A549 (cell line): ENCODE results near the gene SLX9. TPM values are rescaled to one million over a fixed set of nuclear protein-coding genes. Genes with fewer than 3 reads are reported as not detected.

Experiments
- BCL3 ChIP-seq: fragments of >200 bp; sonication (Bioruptor Twin); formaldehyde crosslinking; IDR thresholded peaks from 3 replicates; pipeline ENCODE4 v1.6.1; 2016
- BHLHE40 ChIP-seq: IDR thresholded peaks from 2 replicates; pipeline ENCODE4 v1.6.1; 2012; ENCODE audit warnings: low read depth, low read length, inconsistent platforms
- CBX2 ChIP-seq: fragments of 200-600 bp; sonication (generic); IDR thresholded peaks from 2 replicates; pipeline ENCODE4 v1.6.1; 2016; ENCODE audit warnings: low read depth, mild to moderate bottlenecking, borderline replicate concordance
- CEBPB ChIP-seq, 2 experiments: fragments of >200 bp in 1 of 2; sonication (Bioruptor Twin) in 1 of 2; formaldehyde crosslinking in 1 of 2; IDR thresholded peaks; 2 replicates each; pipeline ENCODE4 v1.6.1; 2012 to 2016
- CHD4 ChIP-seq: fragments of 200-600 bp; sonication (generic); IDR thresholded peaks from 2 replicates; pipeline ENCODE4 v1.6.1; 2016; ENCODE audit warnings: antibody characterized with exemption, mild to moderate bottlenecking, borderline replicate concordance
- ELK1 ChIP-seq: fragments of 150-350 bp; IDR thresholded peaks from 2 replicates; pipeline ENCODE4 v1.6.1; 2014; ENCODE audit warnings: low read depth, mild to moderate bottlenecking, low read length
- ESRRA ChIP-seq: fragments of 150-350 bp; IDR thresholded peaks from 2 replicates; pipeline ENCODE4 v1.6.1; 2014; ENCODE audit warnings: mild to moderate bottlenecking, low read length, borderline replicate concordance
- FOSB ChIP-seq: fragments of 250-450 bp; sonication (Bioruptor Pico); IDR thresholded peaks from 2 replicates; pipeline ENCODE4 v1.5.0; 2020; ENCODE audit warnings: mild to moderate bottlenecking, moderate library complexity
- FOSL2 ChIP-seq, 2 experiments: fragments of 450-650 bp in 1 of 2; fragments of >200 bp in 1 of 2; sonication (Bioruptor Twin) in 1 of 2; formaldehyde crosslinking; IDR thresholded peaks; 2 replicates each; pipeline versions ENCODE4 v1.5.0 to v1.6.1; 2016 to 2020; ENCODE audit warnings: mild to moderate bottlenecking in 1 of 2, moderate library complexity in 1 of 2
- HDAC2 ChIP-seq: fragments of 200-600 bp; sonication (generic); IDR thresholded peaks from 2 replicates; pipeline ENCODE4 v1.6.1; 2016
- HES2 ChIP-seq: fragments of >200 bp; sonication (Bioruptor Twin); formaldehyde crosslinking; IDR thresholded peaks from 2 replicates; pipeline ENCODE4 v1.6.1; 2016
- HMGXB4 ChIP-seq: fragments of 250-450 bp; sonication (Bioruptor Pico); IDR thresholded peaks from 2 replicates; pipeline ENCODE4 v1.5.0; 2021; ENCODE audit warnings: mild to moderate bottlenecking, moderate library complexity, borderline replicate concordance
- HOXB13 ChIP-seq: fragments of 250-450 bp; sonication (Bioruptor Pico); IDR thresholded peaks from 2 replicates; pipeline ENCODE4 v1.5.0; 2020; ENCODE audit warnings: low read depth, mild to moderate bottlenecking, moderate library complexity
- HOXB5 ChIP-seq: fragments of 250-450 bp; sonication (Bioruptor Pico); IDR thresholded peaks from 2 replicates; pipeline ENCODE4 v1.5.0; 2020; ENCODE audit warnings: mild to moderate bottlenecking, moderate library complexity
- JUNB ChIP-seq: fragments of >200 bp; sonication (Bioruptor Twin); formaldehyde crosslinking; IDR thresholded peaks from 2 replicates; pipeline ENCODE4 v1.6.1; 2016
- KDM1A ChIP-seq: fragments of 200-600 bp; sonication (generic); IDR thresholded peaks from 2 replicates; pipeline ENCODE4 v1.6.1; 2016; ENCODE audit warnings: low read depth, mild to moderate bottlenecking
- MAZ ChIP-seq: fragments of 150-350 bp; IDR thresholded peaks from 2 replicates; pipeline ENCODE4 v1.6.1; 2014; ENCODE audit warnings: antibody characterized with exemption, low read depth, low read length, borderline replicate concordance
- MYC ChIP-seq: IDR thresholded peaks from 2 replicates; pipeline ENCODE4 v1.6.1; 2012; ENCODE audit warnings: mild to moderate bottlenecking, inconsistent platforms, low read length, improper control_type of control experiment, borderline replicate concordance
- NPAS2 ChIP-seq: fragments of 250-450 bp; sonication (Bioruptor Pico); IDR thresholded peaks from 2 replicates; pipeline ENCODE4 v1.8.0; 2022; ENCODE audit warnings: mild to moderate bottlenecking, moderate library complexity, borderline replicate concordance
- NR3C1 ChIP-seq: fragments of >200 bp; sonication (Bioruptor Twin); formaldehyde crosslinking; IDR thresholded peaks from 3 replicates; pipeline ENCODE4 v1.6.1; 2017
- PHF8 ChIP-seq: fragments of 200-600 bp; sonication (generic); IDR thresholded peaks from 2 replicates; pipeline ENCODE4 v1.6.1; 2016; ENCODE audit warnings: low read depth, mild to moderate bottlenecking, antibody characterized with exemption, moderate library complexity, borderline replicate concordance
- POLR2A ChIP-seq: IDR thresholded peaks from 2 replicates; pipeline ENCODE4 v1.6.1; 2012; ENCODE audit warnings: mild to moderate bottlenecking, low read length
- POLR2AphosphoS2 ChIP-seq: conservative IDR thresholded peaks from 2 replicates; pipeline ENCODE4 v1.6.1; 2012; ENCODE audit warnings: low read length, improper control_type of control experiment, inconsistent platforms
- RAD21 ChIP-seq, 2 experiments: fragments of >200 bp in 1 of 2; sonication (Bioruptor Twin) in 1 of 2; formaldehyde crosslinking in 1 of 2; IDR thresholded peaks in 1 of 2; conservative IDR thresholded peaks in 1 of 2; 2 replicates in 1 of 2; 3 replicates in 1 of 2; pipeline ENCODE4 v1.6.1; 2012 to 2018; ENCODE audit warnings: inconsistent platforms in 1 of 2
- RFX5 ChIP-seq: fragments of 450-650 bp; IDR thresholded peaks from 2 replicates; pipeline ENCODE4 v1.7.1; 2014; ENCODE audit warnings: antibody characterized with exemption, mild to moderate bottlenecking, moderate library complexity
- ZC3H11A ChIP-seq: fragments of 450-650 bp; IDR thresholded peaks from 2 replicates; pipeline ENCODE4 v1.6.1; 2014; ENCODE audit warnings: antibody characterized with exemption, mild to moderate bottlenecking
- polyA plus RNA-seq, 4 experiments: library from polyadenylated mRNA; depleted of rRNA in 3 of 4; stranded (reverse); fragments of >200 nt; fragmentation: RNase III in 1 of 4; extraction: RNeasy Plus Mini Kit Qiagen cat#74134 plus additional on column Dnase treatment in 1 of 4; gene quantifications; 2 replicates in 3 of 4; 3 replicates in 1 of 4; pipeline ENCODE4 v1.2.3, GENCODE V29; 2011 to 2017

SLX9 gene
- polyA plus RNA-seq, 2 of the 4 experiments (the other 2 are of a cell fraction): 26.9 to 40.6 TPM

- TF ChIP-seq MAZ (0 out of 2 replicates have a peak, but pooled peaks have one; percentile 58), HOXB13 (CRISPR knock-in tag) (peak; percentile 29; the same call in 1 of the 2 replicates), JUNB (no peak), NPAS2 (CRISPR knock-in tag) (no peak), HOXB5 (CRISPR knock-in tag) (no peak), BCL3 (peak; percentile 76), MYC (no peak), POLR2A (peak; percentile 80), BHLHE40 (no peak), CEBPB (IDR thresholded peaks at IDR 0.05) (no peak), ESRRA (no peak), CBX2 (no peak), HES2 (no peak), KDM1A (no peak), NR3C1 (no peak), HMGXB4 (no peak), RFX5 (no peak), CHD4 (no peak), PHF8 (peak; percentile 52; the same call in 1 of the 2 replicates), RAD21 (conservative IDR thresholded peaks at IDR 0.05 in 1 of 2, IDR thresholded peaks at IDR 0.05 in 1 of 2) (0 out of 5 replicates have a peak, but pooled peaks of 1 of the 2 experiments have one; percentile 15), HDAC2 (no peak), ELK1 (no peak), FOSL2 (IDR thresholded peaks at IDR 0.05) (no peak), FOSL2 (CRISPR knock-in tag; IDR thresholded peaks at IDR 0.05) (no peak), FOSB (CRISPR knock-in tag) (no peak), ZC3H11A (no peak), POLR2AphosphoS2 (no peak)
Observed at GRCh38 chr21:44939532-44940115, at the start of gene SLX9 (continued).
